Right forelimb (tissue), 1 donor: ENCODE results near the gene STAU1.
"Not testable (repeated sequence)": the region's sequence is repeated elsewhere in the genome, so short reads cannot be mapped to it uniquely, and the experiment has no call there.

ENCODE experiments used
- DNase-seq: peaks from one replicate; pipeline ENCODE4 v3.0.0-alpha.2; 2018

Gene STAU1

GRCh38 chr20:49163696-49164095 lies 24.4 kb downstream of the STAU1 start:
- DNase-seq, result no peak

- no peak for DNase-seq
Observed at GRCh38 chr20:49161428-49162152, 26.5 kb downstream of the STAU1 start.

- no peak for DNase-seq
Observed at GRCh38 chr20:49160057-49160929, 27.8 kb downstream of the STAU1 start.

GRCh38 chr20:49157146-49157545 lies 31.0 kb downstream of the STAU1 start:
- no peak for DNase-seq

GRCh38 chr20:49156481-49156880 lies 31.7 kb downstream of the STAU1 start:
- DNase-seq, result no peak

GRCh38 chr20:49151436-49151835 lies 36.7 kb downstream of the STAU1 start:
- DNase-seq, result no peak

GRCh38 chr20:49149281-49150045 lies 38.7 kb downstream of the STAU1 start:
- DNase-seq, result no peak

GRCh38 chr20:49148601-49149000 lies 39.5 kb downstream of the STAU1 start:
- no peak for DNase-seq

- DNase-seq, result no peak
Observed at GRCh38 chr20:49147296-49147695, 40.8 kb downstream of the STAU1 start.

GRCh38 chr20:49146442-49147225 lies 41.5 kb downstream of the STAU1 start:
- DNase-seq, result no peak

- DNase-seq, result no peak
Observed at GRCh38 chr20:49140834-49141233, 47.3 kb downstream of the STAU1 start.

- DNase-seq, result no peak
Observed at GRCh38 chr20:49140411-49140810, 47.7 kb downstream of the STAU1 start.

- DNase-seq, result no peak
Observed at GRCh38 chr20:49138431-49138830, 49.7 kb downstream of the STAU1 start.

- no peak for DNase-seq
Observed at GRCh38 chr20:49136817-49137571, 51.1 kb downstream of the STAU1 start.

GRCh38 chr20:49134797-49135196 lies 53.3 kb downstream of the STAU1 start:
- not testable (repeated sequence) for DNase-seq

- no peak for DNase-seq
Observed at GRCh38 chr20:49133571-49133970, 54.6 kb downstream of the STAU1 start.

GRCh38 chr20:49132995-49133478 lies 55.1 kb downstream of the STAU1 start:
- no peak for DNase-seq

- no peak for DNase-seq
Observed at GRCh38 chr20:49123982-49124381, 64.2 kb downstream of the STAU1 start.

- DNase-seq, result no peak
Observed at GRCh38 chr20:49122920-49123319, 65.2 kb downstream of the STAU1 start.

GRCh38 chr20:49119988-49120387 lies 68.1 kb downstream of the STAU1 start:
- no peak for DNase-seq

GRCh38 chr20:49118307-49118706 lies 69.8 kb downstream of the STAU1 start:
- DNase-seq, result no peak

- DNase-seq, result no peak
Observed at GRCh38 chr20:49115564-49115963, 72.6 kb downstream of the STAU1 start.
